Kidney tubule cell (primary cell): Measurements from ENCODE around the gene INPP5A.

Experiments
- DNase-seq: peaks from one replicate; pipeline ENCODE4 v3.0.0-alpha.2; 2018; ENCODE audit warnings: low spot score

The INPP5A gene

DNA sequence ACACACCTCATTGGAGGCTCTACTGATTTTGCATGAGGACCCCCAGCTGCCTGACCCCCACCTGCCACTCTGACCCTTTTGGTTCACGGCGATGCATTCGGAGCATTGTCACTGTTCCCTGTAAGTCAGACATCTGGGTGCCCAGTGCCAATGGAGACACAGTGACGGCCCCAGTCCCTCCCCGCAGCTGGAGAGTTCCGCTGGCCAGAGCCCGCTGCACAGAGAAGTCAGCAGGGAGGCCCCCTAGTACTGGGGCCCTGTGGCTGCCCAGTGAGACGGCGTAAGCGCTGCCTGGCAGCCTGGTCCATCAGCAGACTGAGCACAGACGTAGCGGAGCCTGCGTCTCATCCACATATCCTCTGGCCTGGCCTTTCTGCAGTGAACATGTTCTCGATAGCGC, 170.9 kb downstream of the INPP5A start:
- no peak for DNase-seq

DNA sequence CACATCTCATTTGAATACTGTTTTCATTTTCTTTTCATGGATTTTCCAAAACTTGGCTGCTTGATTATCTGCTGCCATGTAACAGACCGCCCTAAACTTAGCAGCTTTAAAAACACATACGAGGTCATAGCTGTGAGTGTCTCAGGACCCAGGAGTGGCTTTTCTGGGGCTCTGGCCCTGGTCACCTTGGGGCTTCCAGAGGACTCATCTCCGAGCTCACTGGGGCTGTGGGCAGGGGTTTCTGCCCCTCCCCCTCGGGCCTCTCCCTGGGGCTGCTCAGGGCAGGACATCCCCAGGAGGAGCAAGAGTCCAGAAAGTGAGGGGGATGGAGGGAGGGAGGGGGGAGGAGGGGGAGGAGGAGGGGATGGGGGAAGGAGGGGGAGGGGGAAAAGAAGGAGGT, 171.3 kb downstream of the INPP5A start:
- no peak for DNase-seq

DNA sequence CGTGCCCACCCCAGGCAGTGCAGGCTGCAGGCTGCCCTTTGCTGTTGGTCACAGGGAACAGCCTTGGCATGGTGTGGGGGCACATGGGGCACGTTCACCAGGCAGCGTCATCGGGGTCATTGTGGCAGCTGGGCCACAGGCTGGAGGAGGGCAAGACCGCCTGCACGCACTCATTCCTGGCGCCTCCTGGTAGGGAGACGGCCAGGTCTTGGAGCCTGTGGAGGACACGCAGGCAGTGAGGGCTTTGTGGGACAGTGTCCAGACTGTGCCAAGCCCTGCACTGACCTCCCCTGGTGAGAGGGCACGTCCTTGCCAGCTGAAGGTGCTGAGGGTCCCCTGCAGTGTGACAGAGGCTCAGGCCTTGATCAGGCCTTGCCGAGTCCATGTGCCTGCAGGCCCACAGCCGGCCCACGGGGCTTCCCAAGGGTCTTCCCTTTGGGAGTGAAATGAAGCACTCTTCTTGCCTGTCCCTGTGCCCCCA, 171.9 kb downstream of the INPP5A start:
- no peak for DNase-seq

DNA sequence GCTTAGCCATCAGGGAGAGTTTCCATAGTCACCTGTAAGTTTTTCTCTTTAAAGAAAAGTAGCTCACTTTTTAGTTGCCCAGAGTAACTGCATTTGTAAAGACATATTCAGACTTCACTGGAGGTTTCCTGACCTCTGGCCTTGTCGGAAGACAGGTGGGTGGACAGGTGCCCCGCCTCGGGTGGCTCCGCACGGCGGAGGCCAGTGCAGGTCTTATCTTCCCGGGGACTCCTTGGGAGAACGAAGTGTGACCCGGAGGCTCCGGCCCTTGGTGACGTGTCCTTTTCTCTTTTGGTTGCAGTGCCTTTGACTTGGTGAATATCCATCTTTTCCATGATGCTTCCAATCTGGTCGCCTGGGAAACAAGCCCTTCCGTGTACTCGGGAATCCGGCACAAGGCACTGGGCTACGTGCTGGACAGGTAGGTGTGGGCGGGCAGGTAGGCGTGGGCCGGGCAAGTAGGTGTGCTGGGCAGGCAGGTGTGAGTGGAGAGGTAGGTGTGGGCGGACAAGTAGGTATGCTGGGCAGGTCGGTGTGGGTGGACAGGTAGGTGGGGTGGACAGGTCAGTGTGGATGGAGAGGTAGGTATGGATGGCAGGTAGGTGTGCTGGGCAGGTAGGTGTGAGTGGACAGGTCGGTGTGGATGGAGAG, 172.6 kb downstream of the INPP5A start:
- DNase-seq, result no peak

DNA sequence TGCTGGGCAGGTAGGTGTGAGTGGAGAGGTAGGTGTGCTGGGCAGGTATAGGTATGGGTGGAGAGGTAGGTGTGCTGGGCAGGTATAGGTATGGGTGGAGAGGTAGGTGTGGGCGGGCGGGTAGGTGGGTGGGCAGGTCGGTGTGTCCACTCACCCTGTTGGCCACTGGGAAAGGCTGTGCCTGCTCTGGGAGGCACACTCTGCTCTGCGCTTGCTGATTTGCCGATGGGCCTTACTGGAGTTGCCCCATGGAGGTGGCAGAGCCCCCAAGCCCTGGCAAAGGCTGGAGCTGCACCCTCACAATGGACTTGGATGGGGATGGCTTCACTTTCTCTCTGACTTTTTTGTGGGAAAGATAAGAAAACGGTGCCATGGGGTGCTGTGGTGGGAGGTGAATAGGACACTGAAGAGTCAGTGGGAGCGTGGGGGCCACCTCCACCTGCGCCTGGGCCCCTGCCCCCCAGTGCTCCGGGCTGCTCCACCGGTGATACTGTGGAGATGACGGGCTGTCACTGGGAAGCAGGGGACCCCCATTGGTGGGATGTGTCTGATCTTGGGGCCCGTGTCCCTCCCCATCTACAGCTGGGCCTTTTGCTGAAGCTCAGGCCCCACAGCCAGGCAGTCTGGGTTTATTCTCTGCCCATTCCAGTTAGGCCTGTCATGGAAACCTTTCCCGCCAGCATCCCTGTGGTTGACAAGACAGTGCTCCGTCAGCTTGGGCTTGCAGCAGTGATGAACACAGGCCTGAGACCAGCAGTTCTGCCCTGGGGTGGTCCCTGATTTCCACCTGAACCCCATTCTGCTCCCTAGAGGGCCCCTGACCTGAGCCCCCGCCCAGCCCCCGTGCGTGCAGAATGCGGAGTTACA, 173.4 kb downstream of the INPP5A start:
- DNase-seq, result no peak

GRCh38 chr10:132711613-132712121, 174.1 kb downstream of the INPP5A start:
- no peak for DNase-seq

DNA sequence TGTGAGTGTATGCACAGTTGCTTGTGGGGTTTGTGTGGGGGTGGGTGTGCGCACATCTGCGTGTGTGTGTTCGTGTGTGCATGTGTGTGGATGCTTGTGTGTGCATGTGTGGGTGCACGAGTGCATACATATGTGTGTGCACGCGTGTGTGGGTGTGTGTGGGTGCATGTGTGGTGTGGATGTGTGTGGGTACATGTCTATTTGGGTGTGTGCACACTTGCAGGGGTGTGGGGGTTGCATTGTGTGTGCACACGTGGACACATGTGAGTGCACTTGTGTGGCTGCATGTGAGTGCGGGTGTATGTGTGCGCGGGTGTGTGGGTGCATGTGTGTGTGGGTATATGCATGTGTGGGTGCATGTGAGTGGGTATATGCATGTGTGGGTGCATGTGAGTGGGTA, 174.7 kb downstream of the INPP5A start:
- DNase-seq, result no peak

DNA sequence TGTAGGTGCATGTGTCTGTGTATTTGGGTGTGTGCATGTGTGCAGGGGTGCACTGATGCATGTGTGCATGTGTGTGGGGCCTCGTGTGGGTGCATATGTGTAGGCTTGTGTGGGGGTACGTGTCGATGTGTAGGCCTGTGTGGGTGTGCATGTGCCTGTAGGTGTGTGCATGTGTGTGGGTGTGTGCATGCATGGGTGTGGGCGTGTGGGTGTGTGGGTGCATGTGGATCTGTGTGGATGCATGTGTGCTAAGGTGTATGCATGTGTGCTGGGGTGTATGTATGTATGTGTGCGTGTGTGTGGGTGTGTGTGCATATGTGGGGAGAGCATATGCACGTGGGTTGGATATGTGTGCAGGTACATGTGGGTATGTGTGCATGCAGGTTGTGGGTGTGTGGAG, 175.2 kb downstream of the INPP5A start:
- DNase-seq, result no peak

DNA sequence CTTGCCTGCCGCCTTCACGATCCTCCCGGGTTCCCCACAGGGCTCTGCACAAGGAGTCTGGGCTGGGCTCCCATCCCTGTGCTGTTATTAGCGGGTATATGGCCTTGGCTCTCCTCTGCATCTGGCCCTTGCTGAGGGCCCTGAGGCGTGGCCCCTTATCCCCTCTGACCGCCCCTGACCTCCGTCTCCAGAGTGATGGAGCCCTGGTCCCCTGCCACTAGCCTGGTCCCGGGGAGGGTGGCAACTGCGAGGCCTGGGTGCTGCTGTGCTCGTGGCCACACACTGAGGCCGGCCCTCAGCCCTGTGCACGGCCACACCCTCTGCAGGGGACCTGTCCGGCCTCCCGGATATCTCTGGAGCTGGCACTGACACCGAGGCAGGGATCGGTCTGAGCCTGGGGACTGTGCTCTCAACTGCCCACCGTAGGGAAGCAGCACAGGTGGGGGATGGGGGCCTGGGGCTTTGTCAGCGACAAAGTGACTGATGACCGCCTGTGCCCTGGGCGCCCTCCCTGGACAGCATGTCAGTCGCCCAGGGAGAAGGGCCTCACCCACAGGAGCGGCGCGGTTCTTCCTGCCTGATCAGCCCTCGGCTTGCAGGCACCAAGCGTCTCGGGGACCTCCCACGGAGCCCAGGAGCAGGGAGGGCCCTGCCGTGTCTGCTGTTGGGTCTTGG, 176.0 kb downstream of the INPP5A start:
- no peak for DNase-seq

DNA sequence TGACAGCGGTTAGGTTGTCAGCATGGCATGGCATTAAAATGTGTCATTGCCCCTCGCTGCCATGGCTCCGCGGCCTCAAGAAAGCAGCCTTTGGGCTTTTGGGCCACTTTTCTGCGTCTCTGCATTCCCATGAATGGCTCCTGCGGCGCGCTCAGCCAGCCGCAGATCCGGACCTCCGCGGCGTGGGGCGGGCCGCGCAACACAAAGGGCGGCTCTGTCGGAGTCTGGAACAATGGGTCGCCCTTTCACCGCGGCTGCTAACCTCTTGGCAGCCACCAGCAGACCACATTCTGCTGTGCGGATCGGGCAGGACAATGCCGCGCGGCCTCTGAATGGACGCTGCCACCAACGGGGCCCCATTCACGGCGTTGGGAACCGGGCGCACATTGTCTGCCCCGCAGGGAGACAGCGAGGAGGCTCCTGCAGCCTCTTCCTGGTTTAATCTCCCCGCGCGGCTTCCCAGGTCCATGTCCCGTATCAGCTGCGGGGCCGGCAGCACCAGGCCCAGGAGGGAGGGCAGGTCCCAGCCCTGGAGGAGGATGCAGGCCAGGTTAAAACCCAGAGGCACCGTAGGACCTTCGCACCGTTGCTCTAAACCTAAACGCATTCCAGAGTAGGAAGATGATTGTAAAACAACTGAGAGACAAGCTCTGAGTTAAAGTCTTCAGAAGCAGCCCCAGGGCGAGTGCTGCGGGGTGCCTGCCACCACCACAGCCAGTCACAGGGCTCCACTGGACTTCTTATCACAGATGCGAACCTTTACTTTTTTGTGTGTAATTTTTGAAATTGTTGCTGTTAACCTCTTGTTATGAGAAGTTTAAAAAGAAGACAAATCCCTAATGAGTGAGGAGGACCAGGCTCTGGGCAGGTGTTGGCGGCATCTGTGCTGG, 176.8 kb downstream of the INPP5A start:
- peak; percentile 22 for DNase-seq

DNA sequence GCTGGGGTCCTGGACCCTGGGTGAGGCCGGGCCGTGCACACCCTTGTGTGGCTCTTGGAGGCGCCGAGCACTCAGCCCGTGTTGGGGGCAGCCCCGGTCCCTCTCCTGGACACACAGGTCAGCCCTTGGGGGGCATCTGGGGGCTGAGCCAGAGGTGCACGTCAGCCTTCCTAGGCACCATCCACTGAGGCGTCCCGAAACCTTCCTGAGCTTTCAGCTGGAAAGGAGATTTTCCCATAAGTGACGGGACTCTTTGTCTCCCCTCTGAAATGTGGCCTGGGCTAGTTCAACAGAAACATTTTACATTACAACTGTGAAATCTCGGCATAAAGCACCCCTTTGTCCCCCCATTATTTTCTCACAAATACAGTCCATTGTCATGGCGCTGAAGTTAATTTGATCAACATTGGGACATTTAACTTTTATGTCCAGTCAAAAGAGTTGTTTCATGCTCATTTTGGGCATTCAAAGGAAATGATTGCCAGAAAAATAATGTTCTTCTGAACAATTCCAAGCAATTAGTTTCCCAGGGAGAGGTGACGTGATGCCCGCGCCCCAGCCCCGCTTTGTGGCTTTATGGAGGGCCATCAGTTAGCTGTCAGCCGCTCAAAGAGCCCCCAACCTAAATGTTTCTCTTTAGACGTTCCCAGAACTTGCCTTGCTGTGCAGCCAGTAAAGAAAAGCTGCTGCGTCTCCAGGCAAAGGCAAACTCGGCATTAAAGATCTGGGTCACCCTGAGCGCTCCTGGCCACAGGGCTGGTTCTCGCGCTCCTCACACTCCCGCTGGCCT, 177.6 kb downstream of the INPP5A start:
- no peak for DNase-seq

DNA sequence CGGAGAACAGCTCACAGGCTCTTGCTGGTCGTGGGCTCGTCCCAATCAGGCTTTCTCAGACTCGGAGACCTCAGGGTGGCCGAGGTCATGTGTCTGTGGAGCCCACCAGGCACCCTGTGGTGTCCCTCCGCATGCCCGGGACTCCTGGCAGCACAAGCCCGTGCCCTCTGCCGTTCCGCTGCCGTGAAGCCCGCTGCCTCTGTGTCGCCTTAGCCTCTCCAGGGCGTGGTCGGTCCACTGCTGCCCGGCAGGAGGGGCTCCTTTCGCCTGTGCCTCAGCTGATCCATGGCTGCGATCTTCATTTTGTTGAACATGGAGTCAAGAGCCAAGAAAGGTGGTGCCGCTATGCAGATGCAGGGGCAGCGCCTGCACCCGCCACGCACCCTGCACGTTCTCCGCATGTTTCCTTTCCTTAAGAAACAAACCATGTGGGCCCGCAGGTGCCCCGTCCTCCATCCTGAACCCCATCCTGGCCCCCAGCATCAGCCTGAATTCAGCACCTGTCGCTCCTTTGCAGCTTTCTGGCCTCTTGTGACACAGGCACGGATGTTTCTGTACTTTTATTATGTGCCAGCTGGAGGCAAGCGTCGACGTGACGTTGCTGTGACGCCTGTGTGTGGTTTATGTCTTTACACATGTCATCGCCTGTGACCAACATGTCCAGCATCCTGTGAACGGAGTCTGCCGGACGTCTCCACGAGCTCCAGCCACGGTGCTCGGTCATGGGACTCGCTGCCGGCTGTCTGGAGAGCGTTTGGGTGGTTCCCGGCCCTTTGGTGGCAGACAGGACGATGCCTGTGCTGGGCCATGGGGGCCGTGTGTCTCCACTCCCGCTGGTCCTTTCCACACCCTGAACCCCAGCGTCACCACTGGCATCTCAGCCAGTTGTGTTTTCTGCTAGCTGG, 178.4 kb downstream of the INPP5A start:
- no peak for DNase-seq

- DNase-seq, result no peak
These were observed 179.3 kb downstream of the INPP5A start for GRCh38 chr10:132716691-132717490.

GRCh38 chr10:132721725-132722124, 184.1 kb downstream of the INPP5A start:
- no peak for DNase-seq

DNA sequence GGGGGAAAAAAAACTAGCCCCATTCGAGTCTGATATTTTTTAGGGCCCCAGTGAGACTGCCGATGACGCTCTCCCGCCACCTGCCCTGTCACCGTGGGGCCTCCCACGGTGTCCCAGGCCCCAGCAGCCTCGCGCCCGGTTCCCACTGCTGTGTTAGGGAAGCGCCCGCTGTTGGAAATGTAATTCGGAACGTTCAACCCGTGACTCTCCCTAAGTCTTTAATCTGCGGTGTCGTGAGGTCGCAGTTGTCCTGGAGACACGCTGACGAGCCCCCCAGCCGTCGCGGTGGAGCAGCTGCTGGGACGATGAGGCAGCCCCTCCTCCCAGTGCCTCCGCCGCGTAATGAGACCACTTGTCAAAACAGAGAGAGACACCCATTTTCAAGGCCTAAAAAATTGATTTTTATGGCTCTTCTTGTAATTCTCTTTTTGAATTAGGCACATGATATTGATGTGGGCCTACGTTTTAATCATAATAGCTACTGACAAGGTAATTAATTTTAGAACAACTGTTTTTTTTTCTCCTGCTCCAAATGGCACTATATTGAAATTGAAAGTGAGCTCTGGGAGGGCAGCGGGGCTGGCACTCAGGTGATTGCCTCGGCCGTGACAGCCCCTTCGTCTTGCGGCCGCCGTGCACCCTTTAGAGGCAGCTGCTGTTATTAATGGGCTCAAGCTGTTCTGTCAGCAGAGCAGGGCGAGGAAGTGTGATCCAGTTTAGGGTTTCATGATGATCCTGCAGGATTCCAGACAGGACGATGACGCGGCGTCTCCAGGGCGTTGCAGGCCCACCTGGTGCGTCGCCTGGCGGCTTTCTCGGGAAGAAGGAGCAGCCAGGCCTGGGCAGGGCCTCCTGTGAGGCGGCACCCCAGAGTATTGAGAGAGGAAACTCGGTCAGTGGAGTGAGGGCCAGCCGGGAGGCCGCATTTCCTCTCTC, 185.1 kb downstream of the INPP5A start:
- peak; percentile 6 for DNase-seq

GRCh38 chr10:132723330-132723970, 185.9 kb downstream of the INPP5A start:
- no peak for DNase-seq

DNA sequence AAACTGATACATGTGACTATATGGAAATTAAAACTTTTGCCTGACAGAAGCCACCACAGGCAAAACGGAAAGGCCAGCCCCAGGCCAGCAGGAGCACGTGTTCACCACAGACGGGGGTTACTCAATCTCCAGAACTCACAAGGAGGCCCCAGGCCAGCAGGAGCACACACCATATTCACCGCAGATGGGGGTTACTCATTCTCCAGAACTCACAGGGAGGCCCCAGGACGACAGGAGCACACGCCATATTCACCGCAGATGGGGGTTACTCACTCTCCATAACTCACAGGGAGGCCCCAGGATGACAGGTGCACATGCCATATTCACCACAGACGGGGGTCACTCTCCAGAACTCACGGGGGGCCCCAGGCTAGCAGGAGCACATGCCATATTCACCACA, 186.9 kb downstream of the INPP5A start:
- DNase-seq, result no peak
